Neural cell (in vitro differentiated cells): ENCODE measurements around the gene SMC5.

ENCODE experiments used
- CTCF ChIP-seq: fragments of 450-650 bp; IDR thresholded peaks from 2 replicates; pipeline ENCODE4 v1.5.1; 2014; ENCODE audit warnings: antibody characterized with exemption, mild to moderate bottlenecking, moderate library complexity; ENCODE audit not compliant: poor library complexity, severe bottlenecking
- EZH2 ChIP-seq: fragments of 200-600, 300-800 bp; shearing (Covaris generic), sonication (generic); IDR thresholded peaks from 2 replicates; pipeline ENCODE4 v1.6.1; 2014; ENCODE audit warnings: antibody characterized with exemption, low read length, borderline replicate concordance, mild to moderate bottlenecking; ENCODE audit not compliant: insufficient read depth, poor library complexity, severe bottlenecking
- POLR2AphosphoS5 ChIP-seq: IDR thresholded peaks from 2 replicates; pipeline ENCODE4 v1.6.1; 2012
- TAF1 ChIP-seq: IDR thresholded peaks from 2 replicates; pipeline ENCODE4 v1.6.1; 2012; ENCODE audit warnings: low read depth

GRCh38 chr9:70389188-70389587 is 130.4 kb downstream of the SMC5 start:
- no peak for TF ChIP-seq TAF1
- TF ChIP-seq POLR2AphosphoS5: no peak
- TF ChIP-seq CTCF: no peak
- no peak for TF ChIP-seq EZH2
